Measurements from ENCODE around the gene BBS9.
"Not testable (repeated sequence)": the region's sequence is repeated elsewhere in the genome, so short reads cannot be mapped to it uniquely, and the experiment has no call there.

BBS9 gene

GRCh38 chr7:33128990-33129805, at the start of gene BBS9:
Gene BBS9 (plus strand): TSS chr7:33129564. CDS start chr7:33146253, 16,689 bp downstream.
- DNase-seq = peak; percentile 98 to 99

- no peak for DNase-seq
Observed at GRCh38 chr7:33079763-33080690, 49.3 kb upstream of the BBS9 start.

GRCh38 chr7:33087356-33087755, 42.0 kb upstream of the BBS9 start:
- no peak for DNase-seq

- no peak for DNase-seq
Observed at GRCh38 chr7:33087858-33088257, 41.5 kb upstream of the BBS9 start.

- DNase-seq = no peak
Observed at GRCh38 chr7:33089142-33089541, 40.2 kb upstream of the BBS9 start.

- DNase-seq = no peak
Observed at GRCh38 chr7:33091111-33091531, 38.2 kb upstream of the BBS9 start.

GRCh38 chr7:33091641-33092191, 37.6 kb upstream of the BBS9 start:
- DNase-seq = no peak

GRCh38 chr7:33093266-33093665, 36.1 kb upstream of the BBS9 start:
- no peak for DNase-seq

GRCh38 chr7:33094745-33095275, 34.6 kb upstream of the BBS9 start:
- not testable (repeated sequence) for DNase-seq

GRCh38 chr7:33099154-33099940, 30.0 kb upstream of the BBS9 start:
- DNase-seq = no peak

- no peak for DNase-seq
Observed at GRCh38 chr7:33100770-33101169, 28.6 kb upstream of the BBS9 start.

GRCh38 chr7:33101906-33102305, 27.5 kb upstream of the BBS9 start:
- no peak for DNase-seq

GRCh38 chr7:33107136-33108066, 22.0 kb upstream of the BBS9 start:
- DNase-seq = peak; percentile 44 to 63

GRCh38 chr7:33108554-33109004, 20.8 kb upstream of the BBS9 start:
- peak; percentile 72 to 76 for DNase-seq

GRCh38 chr7:33109005-33109757, 20.2 kb upstream of the BBS9 start, which contains the start of gene RP9:
Gene RP9 (minus strand): TSS chr7:33109404. CDS start chr7:33109372, 32 bp downstream.
- peak; percentile 88 for DNase-seq

GRCh38 chr7:33109758-33110238, 19.6 kb upstream of the BBS9 start:
- DNase-seq = no peak

GRCh38 chr7:33111614-33112013, 17.8 kb upstream of the BBS9 start:
- no peak for DNase-seq

GRCh38 chr7:33114976-33115375, 14.4 kb upstream of the BBS9 start:
- DNase-seq = no peak

GRCh38 chr7:33118383-33118782, 11.0 kb upstream of the BBS9 start:
- no peak for DNase-seq

GRCh38 chr7:33127085-33127484, 2.3 kb upstream of the BBS9 start:
- DNase-seq = no peak

Data from Kasumi-1 (cell line).